ENCODE results near the gene ALAS1. TPM values are rescaled to one million over a fixed set of nuclear protein-coding genes. Genes with fewer than 3 reads are reported as not detected.

ALAS1 gene
- total and polyA plus RNA-seq, 2 of the 13 experiments (the other 11 are each of a cell fraction or from before 2014, with no cell fraction given), result 36.0 to 43.2 TPM

GRCh38 chr3:52238193-52238760 is 40.3 kb downstream of the ALAS1 start:
- FAIRE-seq (peak; percentile 88), DNase-seq (ENCODE audit: low spot score) (peak; percentile 89), ATAC-seq (peak; percentile 65)
- intact Hi-C loops (cut with micrococcal nuclease; ENCODE audit: unreplicated experiment), result loop anchor here (5.0 kb wide), 1 partner anchor 49 kb away; the partner anchor contains the start of gene GLYCTK
- peak overlapping the region; percentile 80 for H3K4me2 ChIP-seq (ENCODE audit: low read depth, low read length)
- BruUV-seq (replicated peaks), result TSS peak; percentile 85
- H2AFZ ChIP-seq (ENCODE audit: low read length), result no peak overlapping the region
- H3K36me3 ChIP-seq (replicated peaks in 1 of 2; ENCODE audit: control insufficient read depth in 1 of 2, insufficient read depth in 2 of 2, low read length in 2 of 2), result peaks cover 1 to 12% of the 10 kb centered on the region in 2 experiments; a peak in 4 of 5 replicates
- no peaks in the 10 kb centered on the region; a peak in 1 of 5 replicates for H3K27me3 ChIP-seq (ENCODE audit: control insufficient read depth in 1 of 2, insufficient read depth in 2 of 2, low read length in 2 of 2)
- H3K27ac ChIP-seq (ENCODE audit: extremely low read length, insufficient read depth, low read length), result peak overlapping the region; percentile 68
- ChIA-PET POLR2A (interaction anchor here (0.7 to 5.9 kb wide), 28 partner anchors 8 to 298 kb away, joined by 3 to 126 read pairs (median 4); partner anchors contain the start of genes ABHD14B, ACY1, GLYCTK and POC1A), CTCF (ENCODE audit: low intra/inter-chr PET ratio, low total read pairs) (no interaction called here)
- H4K20me1 ChIP-seq (ENCODE audit: insufficient read depth, low read length), result peaks cover 13% of the 10 kb centered on the region; the same call in 1 of the 2 replicates
- H3K4me3 ChIP-seq (replicated peaks in 1 of 3; ENCODE audit: insufficient read depth in 1 of 3, low read depth in 2 of 3, low read length in 3 of 3), result peak overlapping the region; percentile 79 to 100 (median 98)
- peak overlapping the region; percentile 89 for H3K9ac ChIP-seq (ENCODE audit: insufficient read depth, low read depth, low read length)
- in situ Hi-C loops (cut with HindIII; ENCODE audit: extremely low pct_ligation_motif_present, low pct_unique_long_range_greater_than_20kb), result no loop called here
- peaks cover 29% of the 10 kb centered on the region for H3K79me2 ChIP-seq (ENCODE audit: insufficient read depth, low read length)
- 0% methylated on average over 5 of the region's 11 CpGs for WGBS (ENCODE audit: low lambda C conversion rate)
- peaks cover 47% of the 10 kb centered on the region for H3K4me1 ChIP-seq (ENCODE audit: insufficient read depth, low read length)
- H3K9me3 ChIP-seq (ENCODE audit: low read length), result no peaks in the 10 kb centered on the region
- TF ChIP-seq, protein P1, sequence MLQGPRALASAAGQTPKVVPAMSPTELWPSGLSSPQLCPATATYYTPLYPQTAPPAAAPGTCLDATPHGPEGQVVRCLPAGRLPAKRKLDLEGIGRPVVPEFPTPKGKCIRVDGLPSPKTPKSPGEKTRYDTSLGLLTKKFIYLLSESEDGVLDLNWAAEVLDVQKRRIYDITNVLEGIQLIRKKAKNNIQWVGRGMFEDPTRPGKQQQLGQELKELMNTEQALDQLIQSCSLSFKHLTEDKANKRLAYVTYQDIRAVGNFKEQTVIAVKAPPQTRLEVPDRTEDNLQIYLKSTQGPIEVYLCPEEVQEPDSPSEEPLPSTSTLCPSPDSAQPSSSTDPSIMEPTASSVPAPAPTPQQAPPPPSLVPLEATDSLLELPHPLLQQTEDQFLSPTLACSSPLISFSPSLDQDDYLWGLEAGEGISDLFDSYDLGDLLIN (CRISPR knock-in tag; IDR thresholded peaks at IDR 0.05; ENCODE audit: borderline replicate concordance), result no peak
- TF ChIP-seq ZNF746 (CRISPR knock-in tag; IDR thresholded peaks at IDR 0.05) (0 out of 2 replicates have a peak, but pooled peaks have one; percentile 45), ZNF615 (CRISPR knock-in tag; IDR thresholded peaks at IDR 0.05; ENCODE audit: borderline replicate concordance) (no peak), ZNF552 (CRISPR knock-in tag; IDR thresholded peaks at IDR 0.05; ENCODE audit: borderline replicate concordance) (0 out of 2 replicates have a peak, but pooled peaks have one; percentile 25), ZNF260 (CRISPR knock-in tag; IDR thresholded peaks at IDR 0.05; ENCODE audit: borderline replicate concordance, low read depth) (no peak), ERF (CRISPR knock-in tag; IDR thresholded peaks at IDR 0.05) (no peak), ZNF318 (CRISPR knock-in tag; IDR thresholded peaks at IDR 0.05) (no peak), HOXA3 (CRISPR knock-in tag; IDR thresholded peaks at IDR 0.05) (peak; percentile 41; the same call in 1 of the 2 replicates), HOXD1 (CRISPR knock-in tag; IDR thresholded peaks at IDR 0.05) (0 out of 2 replicates have a peak, but pooled peaks have one; percentile 17), MIER3 (CRISPR knock-in tag; IDR thresholded peaks at IDR 0.05; ENCODE audit: borderline replicate concordance) (peak; percentile 70; the same call in 1 of the 2 replicates), SIN3A (IDR thresholded peaks at IDR 0.05; ENCODE audit: borderline replicate concordance, low read depth, low read length) (peak; percentile 82; the same call in 1 of the 2 replicates), NR2F6 (IDR thresholded peaks at IDR 0.05) (peak; percentile 100), NR2F6 (CRISPR knock-in tag; IDR thresholded peaks at IDR 0.05) (peak; percentile 100), PHF8 (CRISPR knock-in tag; IDR thresholded peaks at IDR 0.05) (peak; percentile 42)

Data from HepG2 (cell line).